Loucy (cell line): ENCODE data around the gene ZNF69.

Experiments used
- H2AFZ ChIP-seq: fragments of 200-600 bp; sonication (generic); 2 replicates; pipeline ENCODE4 v1.6.0; 2016; ENCODE audit warnings: antibody characterized with exemption, mild to moderate bottlenecking, low read length, moderate library complexity
- H3F3A ChIP-seq: fragments of 200-600 bp; 2 replicates; pipeline ENCODE4 v1.6.0; 2016; ENCODE audit warnings: antibody characterized with exemption, low read depth, mild to moderate bottlenecking
- H3K27me3 ChIP-seq: fragments of 200-600 bp; sonication (generic); 2 replicates; pipeline ENCODE4 v1.6.1; 2014; ENCODE audit warnings: low read length, mild to moderate bottlenecking; ENCODE audit not compliant: insufficient read depth, poor library complexity, severe bottlenecking
- H3K36me3 ChIP-seq: fragments of 200-600 bp; sonication (generic); 2 replicates; pipeline ENCODE4 v1.6.1; 2016; ENCODE audit warnings: low read length; ENCODE audit not compliant: insufficient read depth
- H3K4me1 ChIP-seq: fragments of 200-600 bp; sonication (generic); 2 replicates; pipeline ENCODE4 v1.5.1; 2014; ENCODE audit warnings: low read length, mild to moderate bottlenecking; ENCODE audit not compliant: insufficient read depth, poor library complexity, severe bottlenecking
- H3K4me2 ChIP-seq: fragments of 200-600 bp; sonication (generic); 2 replicates; pipeline ENCODE4 v1.6.0; 2014; ENCODE audit warnings: antibody characterized with exemption, low read length, low read depth, mild to moderate bottlenecking; ENCODE audit not compliant: poor library complexity, severe bottlenecking
- H3K4me3 ChIP-seq: fragments of 200-600 bp; sonication (generic); 2 replicates; pipeline ENCODE4 v1.5.1; 2014; ENCODE audit warnings: low read length, mild to moderate bottlenecking, mixed read lengths; ENCODE audit not compliant: poor library complexity, severe bottlenecking
- H3K79me2 ChIP-seq: fragments of 200-600 bp; sonication (generic); 2 replicates; pipeline ENCODE4 v1.6.1; 2014; ENCODE audit warnings: low read length; ENCODE audit not compliant: insufficient read depth
- H3K9ac ChIP-seq: fragments of 200-600 bp; sonication (generic); 2 replicates; pipeline ENCODE4 v1.6.0; 2014; ENCODE audit warnings: mild to moderate bottlenecking, low read depth, low read length, moderate library complexity; ENCODE audit not compliant: poor library complexity, severe bottlenecking
- H3K9me2 ChIP-seq: fragments of 200-600 bp; sonication (generic); replicated peaks from 2 replicates; pipeline ENCODE4 v1.6.1; 2016; ENCODE audit warnings: low read depth, low read length, mixed read lengths
- H3K9me3 ChIP-seq: fragments of 200-600 bp; sonication (generic); 2 replicates; pipeline ENCODE4 v1.6.1; 2014; ENCODE audit warnings: mild to moderate bottlenecking, antibody characterized with exemption, low read length, low read depth; ENCODE audit not compliant: insufficient read depth
- H4K20me1 ChIP-seq: fragments of 200-600 bp; sonication (generic); 2 replicates; pipeline ENCODE4 v1.6.0; 2014; ENCODE audit warnings: antibody characterized with exemption, low read length, mild to moderate bottlenecking; ENCODE audit not compliant: insufficient read depth, poor library complexity, severe bottlenecking
- CTCF ChIP-seq: fragments of 200-600 bp; sonication (generic); conservative IDR thresholded peaks from 2 replicates; pipeline ENCODE4 v1.5.1; 2014; ENCODE audit warnings: mild to moderate bottlenecking, antibody characterized with exemption, low read length
- EZH2phosphoT487 ChIP-seq: fragments of 200-600 bp; IDR thresholded peaks from 2 replicates; pipeline ENCODE4 v1.6.1; 2018; ENCODE audit warnings: antibody characterized with exemption, mild to moderate bottlenecking, moderate library complexity, borderline replicate concordance

Gene ZNF69

GRCh38 chr19:11853358-11853757 lies 34.2 kb upstream of the ZNF69 start:
- H3K27me3 ChIP-seq, result no peaks in the 10 kb centered on the region
- no peak for TF ChIP-seq CTCF
- no peak for TF ChIP-seq EZH2phosphoT487
- peaks cover 54% of the 10 kb centered on the region for H3K79me2 ChIP-seq
- H4K20me1 ChIP-seq, result peaks cover 5% of the 10 kb centered on the region
- no peaks in the 10 kb centered on the region for H3K9me2 ChIP-seq
- H3K9ac ChIP-seq, result no peak overlapping the region
- no peak overlapping the region for H2AFZ ChIP-seq
- H3F3A ChIP-seq, result no peaks in the 10 kb centered on the region
- no peaks in the 10 kb centered on the region for H3K4me1 ChIP-seq
- no peak overlapping the region for H3K4me2 ChIP-seq
- no peak overlapping the region for H3K4me3 ChIP-seq
- H3K36me3 ChIP-seq, result 0 out of 2 replicates have a peak, but pooled peaks cover 2% of the 10 kb centered on the region
- H3K9me3 ChIP-seq, result peaks cover 13% of the 10 kb centered on the region; the same call in 1 of the 2 replicates

- Histone ChIP-seq H2AFZ (no peak overlapping the region), H3K79me2 (peaks cover 22% of the 10 kb centered on the region), H3K4me2 (no peak overlapping the region), H3K4me1 (no peaks in the 10 kb centered on the region), H3K9ac (no peak overlapping the region), H3K4me3 (no peak overlapping the region), H3K36me3 (0 out of 2 replicates have a peak, but pooled peaks cover 2% of the 10 kb centered on the region), H3F3A (no peaks in the 10 kb centered on the region), H3K9me2 (no peaks in the 10 kb centered on the region), H3K27me3 (no peaks in the 10 kb centered on the region), H4K20me1 (no peaks in the 10 kb centered on the region), H3K9me3 (peaks cover 26% of the 10 kb centered on the region; the same call in 1 of the 2 replicates)
- TF ChIP-seq CTCF (no peak), EZH2phosphoT487 (no peak)
These were observed 30.9 kb upstream of the ZNF69 start for GRCh38 chr19:11856596-11857250.

- peaks cover under 1% of the 10 kb centered on the region; the same call in 1 of the 2 replicates for H3K36me3 ChIP-seq
- H3K4me3 ChIP-seq, result no peak overlapping the region
- H3K9ac ChIP-seq, result no peak overlapping the region
- peaks cover 19% of the 10 kb centered on the region; the same call in 1 of the 2 replicates for H3K9me3 ChIP-seq
- H3K79me2 ChIP-seq, result no peaks in the 10 kb centered on the region
- no peaks in the 10 kb centered on the region for H3K9me2 ChIP-seq
- no peaks in the 10 kb centered on the region for H3K4me1 ChIP-seq
- TF ChIP-seq CTCF, result no peak
- no peak for TF ChIP-seq EZH2phosphoT487
- H2AFZ ChIP-seq, result no peak overlapping the region
- H3K4me2 ChIP-seq, result no peak overlapping the region
- H3F3A ChIP-seq, result no peaks in the 10 kb centered on the region
- H3K27me3 ChIP-seq, result no peaks in the 10 kb centered on the region
- H4K20me1 ChIP-seq, result no peaks in the 10 kb centered on the region
These were observed 26.9 kb upstream of the ZNF69 start for GRCh38 chr19:11860721-11861120.
